ENCODE data around the gene PRPF19. TPM values are rescaled to one million over a fixed set of nuclear protein-coding genes. Genes with fewer than 3 reads are reported as not detected.

PRPF19 gene
- total RNA-seq, 6 donors from 2014 or later = 10.5 to 72.8 (median 55.1) TPM

- Histone ChIP-seq H3K9me3 (no peaks in the 10 kb centered on the region), H3K27ac (no peak overlapping the region), H3K36me3 (no peaks in the 10 kb centered on the region), H3K4me3 (no peak overlapping the region), H3K4me1 (peaks cover 0 to 22% (median 9%) of the 10 kb centered on the region in 4 donors), H3K27me3 (no peaks in the 10 kb centered on the region)
- no peak for ATAC-seq (ENCODE audit: low FRiP score in 2 of 2)
- DNase-seq = peak in 1 of 2 donors; percentile 15
- TF ChIP-seq CTCF (IDR thresholded peaks at IDR 0.05) (no peak), EP300 (IDR thresholded peaks at IDR 0.05) (no peak), POLR2A (IDR thresholded peaks at IDR 0.05) (no peak), POLR2AphosphoS5 (IDR thresholded peaks at IDR 0.05) (no peak)
- WGBS, 2 donors = 89 to 90% methylated on average over 5 to 7 of the region's 7 CpGs
Measured at GRCh38 chr11:60869451-60869825, 36.9 kb downstream of the PRPF19 start.

GRCh38 chr11:60868682-60869450 lies 37.5 kb downstream of the PRPF19 start:
- H3K27me3 ChIP-seq = no peaks in the 10 kb centered on the region
- H3K4me1 ChIP-seq = peaks cover 0 to 22% (median 9%) of the 10 kb centered on the region in 4 donors
- no peaks in the 10 kb centered on the region for H3K36me3 ChIP-seq
- H3K4me3 ChIP-seq = no peak overlapping the region
- peak in 1 of 2 donors; percentile 8 for DNase-seq
- no peak overlapping the region for H3K27ac ChIP-seq
- TF ChIP-seq EP300 (IDR thresholded peaks at IDR 0.05) (no peak), POLR2AphosphoS5 (IDR thresholded peaks at IDR 0.05) (no peak), CTCF (IDR thresholded peaks at IDR 0.05) (no peak), POLR2A (IDR thresholded peaks at IDR 0.05) (no peak)
- 85 to 88% methylated on average over 7 to 10 of the region's 10 CpGs for WGBS, 2 donors
- ATAC-seq (ENCODE audit: low FRiP score in 2 of 2) = no peak
- no peaks in the 10 kb centered on the region for H3K9me3 ChIP-seq

- no peak for TF ChIP-seq EP300 (IDR thresholded peaks at IDR 0.05)
- no peak for TF ChIP-seq POLR2AphosphoS5 (IDR thresholded peaks at IDR 0.05)
- no peak for TF ChIP-seq CTCF (IDR thresholded peaks at IDR 0.05)
- TF ChIP-seq POLR2A (IDR thresholded peaks at IDR 0.05) = no peak
- ATAC-seq (ENCODE audit: low FRiP score in 2 of 2) (no peak), DNase-seq (peak in 1 of 2 donors; percentile 0)
- 79 to 90% methylated on average over 7 to 10 of the region's 10 CpGs for WGBS, 2 donors
- no peaks in the 10 kb centered on the region for H3K36me3 ChIP-seq
- no peaks in the 10 kb centered on the region for H3K9me3 ChIP-seq
- H3K27me3 ChIP-seq = no peaks in the 10 kb centered on the region
- H3K27ac ChIP-seq = no peak overlapping the region
- H3K4me1 ChIP-seq = peaks cover 0 to 18% (median 9%) of the 10 kb centered on the region in 4 donors
- no peak overlapping the region for H3K4me3 ChIP-seq
Measured at GRCh38 chr11:60867871-60868681, 38.3 kb downstream of the PRPF19 start.

GRCh38 chr11:60866911-60867870 lies 39.2 kb downstream of the PRPF19 start, which contains the start of gene ZP1:
TSS of gene ZP1 (plus strand) at chr11:60867542. CDS start at chr11:60867562, 20 bp downstream.
- no peak within 1 kb of the TSS for H3K27ac ChIP-seq
- DNase-seq (peak; percentile 18 to 65), ATAC-seq (ENCODE audit: low FRiP score in 2 of 2) (peak in 1 of 2 donors; percentile 5)
- H3K9me3 ChIP-seq = no peaks in the 10 kb centered on the region
- TF ChIP-seq CTCF (IDR thresholded peaks at IDR 0.05) (no peak), EP300 (IDR thresholded peaks at IDR 0.05) (no peak), POLR2A (IDR thresholded peaks at IDR 0.05) (no peak), POLR2AphosphoS5 (IDR thresholded peaks at IDR 0.05) (no peak)
- H3K27me3 ChIP-seq = no peaks in the 10 kb centered on the region
- WGBS, 2 donors = 77 to 79% methylated on average over 7 to 12 of the region's 13 CpGs
- H3K4me1 ChIP-seq = peaks cover 0 to 11% (median 8%) of the 10 kb centered on the region in 4 donors
- no peak within 1 kb of the TSS for H3K4me3 ChIP-seq
- no peaks in the 10 kb centered on the region for H3K36me3 ChIP-seq
